Loucy (cell line): ENCODE measurements around the gene PLD2.

Experiments used
- CTCF ChIP-seq: fragments of 200-600 bp; sonication (generic); conservative IDR thresholded peaks from 2 replicates; pipeline ENCODE4 v1.5.1; 2014; ENCODE audit warnings: mild to moderate bottlenecking, antibody characterized with exemption, low read length
- EZH2phosphoT487 ChIP-seq: fragments of 200-600 bp; IDR thresholded peaks from 2 replicates; pipeline ENCODE4 v1.6.1; 2018; ENCODE audit warnings: antibody characterized with exemption, mild to moderate bottlenecking, moderate library complexity, borderline replicate concordance

- no peak for TF ChIP-seq CTCF
- no peak for TF ChIP-seq EZH2phosphoT487
Measured at GRCh38 chr17:4861052-4861451, 54.1 kb downstream of the PLD2 start.
